GM12864 (cell line): ENCODE data around the gene NRGN.

Experiments used
- DNase-seq: peaks from one replicate; pipeline ENCODE4 v3.0.0-alpha.2; 2011; ENCODE audit warnings: low read depth
- H3K4me3 ChIP-seq: 2 replicates; pipeline ENCODE4 v1.5.1; 2011; ENCODE audit warnings: mild to moderate bottlenecking, low read depth, low read length, control low read depth
- TF ChIP-seq, protein P1 (sequence below): IDR thresholded peaks from 2 replicates; pipeline ENCODE4 v1.5.1; 2011; ENCODE audit warnings: low read depth, mild to moderate bottlenecking, moderate library complexity, low read length, control low read depth, inconsistent platforms; ENCODE audit errors: missing control alignments

The NRGN gene

DNA sequence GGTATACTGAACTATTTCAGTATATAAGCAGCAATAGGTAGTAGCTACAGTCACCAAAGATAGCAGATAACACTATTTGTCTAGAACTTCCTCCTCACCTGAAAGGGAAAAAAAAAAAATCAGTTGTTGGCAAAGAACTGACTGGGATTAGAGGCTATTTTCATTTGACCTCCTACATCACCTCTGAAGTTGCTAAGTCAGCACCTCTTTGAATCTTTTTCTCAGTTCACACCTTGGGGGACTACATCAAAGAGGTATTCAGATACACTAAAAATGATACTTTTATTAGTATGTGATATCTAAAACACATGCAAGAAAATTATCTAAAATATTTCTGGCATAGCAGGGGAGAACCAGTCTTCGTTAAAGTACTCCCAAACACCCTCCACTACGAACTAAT lies 44.3 kb downstream of the NRGN start:
- DNase-seq: no peak
- TF ChIP-seq, protein P1, sequence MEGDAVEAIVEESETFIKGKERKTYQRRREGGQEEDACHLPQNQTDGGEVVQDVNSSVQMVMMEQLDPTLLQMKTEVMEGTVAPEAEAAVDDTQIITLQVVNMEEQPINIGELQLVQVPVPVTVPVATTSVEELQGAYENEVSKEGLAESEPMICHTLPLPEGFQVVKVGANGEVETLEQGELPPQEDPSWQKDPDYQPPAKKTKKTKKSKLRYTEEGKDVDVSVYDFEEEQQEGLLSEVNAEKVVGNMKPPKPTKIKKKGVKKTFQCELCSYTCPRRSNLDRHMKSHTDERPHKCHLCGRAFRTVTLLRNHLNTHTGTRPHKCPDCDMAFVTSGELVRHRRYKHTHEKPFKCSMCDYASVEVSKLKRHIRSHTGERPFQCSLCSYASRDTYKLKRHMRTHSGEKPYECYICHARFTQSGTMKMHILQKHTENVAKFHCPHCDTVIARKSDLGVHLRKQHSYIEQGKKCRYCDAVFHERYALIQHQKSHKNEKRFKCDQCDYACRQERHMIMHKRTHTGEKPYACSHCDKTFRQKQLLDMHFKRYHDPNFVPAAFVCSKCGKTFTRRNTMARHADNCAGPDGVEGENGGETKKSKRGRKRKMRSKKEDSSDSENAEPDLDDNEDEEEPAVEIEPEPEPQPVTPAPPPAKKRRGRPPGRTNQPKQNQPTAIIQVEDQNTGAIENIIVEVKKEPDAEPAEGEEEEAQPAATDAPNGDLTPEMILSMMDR: no peak
- no peak overlapping the region for H3K4me3 ChIP-seq

DNA sequence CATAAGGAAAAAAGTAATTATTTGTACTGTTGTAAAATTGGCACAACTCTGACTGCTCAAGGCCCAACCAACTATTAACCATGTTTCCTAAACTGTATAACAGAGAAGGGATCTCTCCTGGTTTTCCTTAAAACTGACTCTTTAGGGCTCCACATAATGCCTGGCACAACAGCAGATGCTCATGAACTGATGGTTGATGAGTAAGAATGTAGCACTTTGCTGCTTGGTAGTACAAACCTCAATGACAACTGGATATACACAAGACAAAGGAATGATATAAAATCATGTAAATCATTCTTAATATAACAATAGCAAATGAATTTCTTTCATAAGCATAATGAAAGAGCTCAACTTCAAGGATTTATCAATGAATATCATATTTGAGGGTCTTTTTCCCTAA lies 48.8 kb downstream of the NRGN start:
- TF ChIP-seq, protein P1: no peak
- no peak for DNase-seq
- no peak overlapping the region for H3K4me3 ChIP-seq

DNA sequence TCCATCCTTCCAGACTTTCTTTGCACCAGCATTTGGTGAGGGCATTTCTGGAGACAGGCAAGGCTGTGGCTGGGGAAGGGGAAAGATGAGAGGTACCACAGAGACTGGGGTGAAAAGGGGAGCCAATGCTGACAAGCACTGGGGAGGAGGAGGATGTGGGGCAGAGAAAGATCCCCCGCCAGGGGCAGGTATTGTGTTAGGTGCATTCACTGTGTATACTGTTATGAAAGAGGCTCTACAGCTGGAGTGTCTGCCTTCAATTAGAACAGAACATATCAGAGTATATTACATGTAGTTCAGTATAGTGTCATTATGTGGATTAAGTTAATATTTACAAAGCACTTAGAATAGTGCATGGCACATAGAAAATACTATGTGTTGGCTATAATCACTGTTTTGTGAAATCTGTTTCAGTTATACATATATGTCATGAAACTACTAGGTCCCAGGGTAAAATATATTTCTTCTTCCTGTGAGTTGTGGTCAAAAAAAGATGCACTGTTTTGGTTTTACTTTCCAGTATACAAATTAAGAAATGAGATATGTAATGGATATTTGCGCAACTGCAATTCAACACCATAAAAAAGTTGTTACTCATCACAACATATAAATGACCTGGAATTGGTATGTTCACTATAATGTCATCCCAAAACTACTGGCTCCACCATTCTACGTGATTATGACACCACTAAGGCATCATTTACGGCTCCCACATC lies 52.0 kb downstream of the NRGN start:
- no peak overlapping the region; the same call in 1 of the 2 replicates for H3K4me3 ChIP-seq
- DNase-seq: no peak

DNA sequence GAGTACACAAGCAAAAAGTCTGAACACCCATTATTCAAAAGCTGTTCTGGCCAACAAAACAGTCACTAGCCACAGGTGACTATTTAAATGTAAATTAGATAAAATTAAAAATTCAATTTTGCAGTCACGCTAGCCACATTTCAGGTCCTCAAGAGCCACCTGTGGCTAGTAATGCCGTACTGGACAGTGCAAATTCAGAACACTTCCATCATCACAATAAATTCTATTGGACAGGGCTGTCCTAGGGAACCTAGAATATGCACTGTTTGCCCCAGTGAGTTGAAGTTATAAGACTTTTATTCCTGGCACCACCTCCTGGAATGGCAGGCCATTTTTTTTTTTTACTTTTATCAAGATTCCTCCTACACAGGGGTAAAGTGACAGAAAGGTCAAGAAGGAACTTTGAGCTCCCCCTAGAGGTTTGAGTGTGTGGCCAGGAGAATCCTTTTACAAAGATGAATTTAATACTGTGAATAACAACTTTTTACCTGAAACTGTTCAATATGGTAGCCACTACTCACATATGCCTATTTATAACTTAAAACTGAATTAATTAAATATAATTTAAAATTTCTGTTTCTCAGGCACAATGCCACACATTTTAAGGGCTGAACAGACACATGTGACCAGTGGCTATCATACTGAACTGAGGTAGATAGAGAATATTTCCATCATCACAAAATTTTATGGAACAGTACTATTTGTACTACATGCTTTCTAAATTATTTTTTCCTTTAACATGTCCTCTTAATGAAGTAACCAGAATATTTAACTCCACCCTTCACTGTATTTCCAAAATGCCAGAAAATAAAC lies 53.9 kb downstream of the NRGN start:
- TF ChIP-seq, protein P1: peak; percentile 72
- no peak overlapping the region for H3K4me3 ChIP-seq
- no peak for DNase-seq

More for the DNA sequence above, 52.0 kb downstream of the NRGN start:
- TF ChIP-seq, protein P1: peak; percentile 2

DNA sequence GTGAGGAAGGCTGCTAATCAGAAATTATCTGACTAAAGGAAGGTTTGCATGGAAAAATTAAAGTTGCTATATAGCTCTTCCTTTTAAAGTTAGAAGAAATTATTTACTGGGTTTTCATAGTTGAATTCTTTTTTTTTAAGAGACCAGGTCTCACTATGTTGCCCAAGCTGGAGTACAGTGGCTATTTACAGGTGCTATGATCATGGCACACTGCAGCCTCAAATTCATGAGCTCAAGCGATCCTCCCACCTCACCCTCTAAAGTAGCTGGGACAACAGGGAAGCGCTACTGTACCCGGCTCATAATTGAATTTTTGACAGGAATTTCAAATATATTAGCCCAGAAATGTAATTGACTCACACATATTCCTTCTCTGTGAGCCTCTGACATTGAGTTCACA lies 56.6 kb downstream of the NRGN start:
- TF ChIP-seq, protein P1: no peak
- no peak overlapping the region for H3K4me3 ChIP-seq
- DNase-seq: no peak
